Stomach smooth muscle (tissue), 2 donors: ENCODE results near the gene SYT2.

Experiments used
- H3K27ac ChIP-seq: one replicate; pipeline ENCODE4 v1.7.0; 2013; ENCODE audit warnings: mild to moderate bottlenecking, low read length, inconsistent platforms
- H3K27me3 ChIP-seq, 2 donors: one replicate each; pipeline ENCODE4 v1.7.0; 2013; ENCODE audit warnings: low read length in 2 of 2; ENCODE audit not compliant: insufficient read depth in 2 of 2, control insufficient read depth in 1 of 2
- H3K36me3 ChIP-seq, 2 donors: one replicate each; pipeline ENCODE4 v1.7.0; 2013; ENCODE audit warnings: low read length in 2 of 2; ENCODE audit not compliant: control insufficient read depth in 2 of 2, insufficient read depth in 2 of 2
- H3K4me1 ChIP-seq: one replicate; pipeline ENCODE4 v1.7.0; 2013; ENCODE audit warnings: low read length; ENCODE audit not compliant: control insufficient read depth, insufficient read depth
- H3K4me3 ChIP-seq, 2 donors: one replicate each; pipeline ENCODE4 v1.7.0; 2013; ENCODE audit warnings: low read length in 2 of 2
- H3K9ac ChIP-seq, 2 donors: one replicate each; pipeline ENCODE4 v1.7.0; 2013; ENCODE audit warnings: low read length in 2 of 2, mild to moderate bottlenecking in 1 of 2
- H3K9me3 ChIP-seq, 2 donors: one replicate each; pipeline ENCODE4 v1.7.0; 2013; ENCODE audit warnings: low read length in 2 of 2; ENCODE audit not compliant: control insufficient read depth in 2 of 2
- donor health status: healthy.
- donor health status: Pancreatic carcinoma.

The SYT2 gene

DNA sequence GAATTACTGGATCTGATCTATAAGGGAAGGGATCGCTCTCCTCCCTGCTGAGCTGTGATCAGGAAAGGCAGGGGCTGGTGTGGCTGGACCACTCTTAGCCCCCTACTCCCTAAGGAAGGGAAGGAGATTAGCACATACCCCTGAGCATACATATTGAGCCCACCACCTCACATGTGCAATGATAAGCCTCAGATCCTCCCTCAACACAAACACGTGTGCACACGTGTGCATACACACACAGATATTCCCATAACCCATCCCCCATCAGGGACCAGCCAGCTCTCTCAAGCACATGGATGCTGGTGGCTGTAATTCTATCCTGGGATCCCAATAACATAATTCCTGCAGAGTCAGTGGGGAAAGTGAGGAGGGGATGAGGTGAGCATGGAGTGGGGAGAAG, 21.2 kb downstream of the SYT2 start:
- Histone ChIP-seq H3K9ac (no peak overlapping the region), H3K36me3 (no peaks in the 10 kb centered on the region), H3K27ac (no peak overlapping the region), H3K4me1 (no peaks in the 10 kb centered on the region), H3K9me3 (no peaks in the 10 kb centered on the region), H3K27me3 (peaks cover 12 to 19% of the 10 kb centered on the region in 2 donors), H3K4me3 (no peak overlapping the region)

GRCh38 chr1:202688401-202688800, 21.9 kb downstream of the SYT2 start:
- no peak overlapping the region for H3K4me3 ChIP-seq
- no peak overlapping the region for H3K9ac ChIP-seq
- H3K27me3 ChIP-seq, result peaks cover 12 to 19% of the 10 kb centered on the region in 2 donors
- H3K36me3 ChIP-seq, result no peaks in the 10 kb centered on the region
- no peak overlapping the region for H3K27ac ChIP-seq
- no peaks in the 10 kb centered on the region for H3K4me1 ChIP-seq
- no peaks in the 10 kb centered on the region for H3K9me3 ChIP-seq

DNA sequence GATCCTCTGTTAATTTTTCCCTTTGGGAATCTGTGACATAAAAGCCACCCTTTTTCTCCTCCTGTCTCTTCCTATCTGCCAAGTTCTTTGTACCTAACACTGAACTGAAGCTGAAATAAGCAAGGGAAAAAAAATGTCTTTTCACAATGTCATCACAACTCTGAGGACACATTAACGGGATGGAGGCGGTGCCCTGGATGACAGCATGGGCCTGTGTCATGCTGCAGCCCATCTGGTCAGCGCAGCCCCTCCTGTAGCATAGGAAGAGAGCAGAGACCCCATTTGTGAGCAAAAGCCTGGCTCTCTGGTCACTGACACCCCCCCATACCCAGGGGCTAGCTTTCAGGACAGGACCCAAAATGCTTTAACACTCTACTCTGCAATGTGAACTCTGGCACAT, 22.5 kb downstream of the SYT2 start:
- no peak overlapping the region for H3K27ac ChIP-seq
- no peak overlapping the region for H3K4me3 ChIP-seq
- no peaks in the 10 kb centered on the region for H3K4me1 ChIP-seq
- H3K9ac ChIP-seq, result no peak overlapping the region
- peaks cover 12 to 22% of the 10 kb centered on the region in 2 donors for H3K27me3 ChIP-seq
- no peaks in the 10 kb centered on the region for H3K9me3 ChIP-seq
- H3K36me3 ChIP-seq, result no peaks in the 10 kb centered on the region

- Histone ChIP-seq H3K4me3 (no peak overlapping the region), H3K4me1 (no peaks in the 10 kb centered on the region), H3K9ac (no peak overlapping the region), H3K9me3 (no peaks in the 10 kb centered on the region), H3K36me3 (no peaks in the 10 kb centered on the region), H3K27me3 (peaks cover 12 to 22% of the 10 kb centered on the region in 2 donors), H3K27ac (no peak overlapping the region)
Observed at GRCh38 chr1:202687370-202687769, 22.9 kb downstream of the SYT2 start.

DNA sequence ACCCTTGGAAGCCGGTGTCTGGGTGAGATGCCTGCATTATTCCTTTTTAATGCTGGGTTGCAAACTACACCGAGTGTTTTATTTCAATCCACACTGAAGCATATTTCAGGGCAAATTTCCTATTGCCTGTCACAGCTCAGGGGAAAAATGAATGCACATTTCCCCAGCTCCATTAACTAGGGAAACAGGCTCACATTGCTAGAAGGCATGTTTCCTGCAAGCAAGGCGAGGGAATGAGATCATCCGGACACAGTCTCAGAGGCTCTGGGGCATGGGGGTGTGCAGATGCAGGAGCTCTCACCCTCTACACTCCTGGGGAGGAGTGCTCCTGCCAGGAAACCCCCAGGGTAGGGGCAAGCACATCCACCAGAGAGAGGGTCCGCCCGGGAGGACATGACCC, 24.6 kb downstream of the SYT2 start:
- Histone ChIP-seq H3K9me3 (no peaks in the 10 kb centered on the region), H3K9ac (no peak overlapping the region), H3K27ac (no peak overlapping the region), H3K4me3 (no peak overlapping the region), H3K27me3 (peaks cover 21 to 34% of the 10 kb centered on the region in 2 donors), H3K4me1 (no peaks in the 10 kb centered on the region), H3K36me3 (no peaks in the 10 kb centered on the region)

- no peaks in the 10 kb centered on the region for H3K9me3 ChIP-seq
- H3K4me1 ChIP-seq, result no peaks in the 10 kb centered on the region
- H3K27ac ChIP-seq, result no peak overlapping the region
- no peak overlapping the region for H3K9ac ChIP-seq
- H3K27me3 ChIP-seq, result peaks cover 18 to 31% of the 10 kb centered on the region in 2 donors
- H3K36me3 ChIP-seq, result no peaks in the 10 kb centered on the region
- no peak overlapping the region for H3K4me3 ChIP-seq
Observed at GRCh38 chr1:202684716-202685115, 25.5 kb downstream of the SYT2 start.

GRCh38 chr1:202683029-202683428, 27.2 kb downstream of the SYT2 start:
- Histone ChIP-seq H3K36me3 (no peaks in the 10 kb centered on the region), H3K9ac (no peak overlapping the region), H3K9me3 (no peaks in the 10 kb centered on the region), H3K27ac (no peak overlapping the region), H3K4me3 (no peak overlapping the region), H3K27me3 (peaks cover 15 to 29% of the 10 kb centered on the region in 2 donors), H3K4me1 (no peaks in the 10 kb centered on the region)

- Histone ChIP-seq H3K4me3 (no peak overlapping the region), H3K27me3 (peaks cover 15 to 27% of the 10 kb centered on the region in 2 donors), H3K4me1 (no peaks in the 10 kb centered on the region), H3K9me3 (peaks cover 0 to under 1% of the 10 kb centered on the region in 2 donors), H3K27ac (no peak overlapping the region), H3K36me3 (no peaks in the 10 kb centered on the region), H3K9ac (no peak overlapping the region)
Observed at GRCh38 chr1:202682477-202682876, 27.8 kb downstream of the SYT2 start.

DNA sequence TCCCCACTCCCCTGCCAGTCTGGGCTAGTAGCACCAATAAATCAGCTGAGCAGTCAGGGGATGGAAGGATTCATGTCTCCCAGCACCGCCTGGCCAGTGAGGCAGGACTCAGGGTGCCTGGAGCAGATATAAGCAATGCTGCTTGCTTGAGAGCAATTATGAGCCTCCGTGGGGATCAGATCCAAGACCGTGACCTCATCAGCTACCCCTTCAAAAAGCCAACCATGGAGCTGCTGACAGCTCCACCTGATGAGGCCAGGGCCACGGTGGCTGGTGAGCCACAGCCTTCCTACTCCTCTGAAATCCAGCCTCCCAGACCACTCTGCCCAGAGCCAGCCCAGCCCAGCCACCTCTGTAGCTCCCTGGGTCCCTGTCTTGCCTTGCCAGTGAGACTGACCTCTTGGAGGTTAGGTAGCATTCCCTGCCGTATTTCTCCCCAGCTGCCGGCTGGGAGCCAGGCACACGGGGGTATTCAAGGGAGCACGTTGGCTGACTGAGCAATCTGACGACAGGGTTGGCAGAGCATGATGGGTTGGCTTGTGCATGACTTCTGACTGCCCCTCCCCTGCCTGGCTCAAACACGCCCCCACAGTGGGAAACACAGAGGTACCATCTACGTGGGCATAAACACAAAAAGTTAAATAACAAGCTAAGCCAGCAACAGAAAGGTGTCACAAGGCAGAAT, 28.4 kb downstream of the SYT2 start:
- Histone ChIP-seq H3K27me3 (peaks cover 13 to 27% of the 10 kb centered on the region in 2 donors), H3K27ac (no peak overlapping the region), H3K4me3 (no peak overlapping the region), H3K36me3 (no peaks in the 10 kb centered on the region), H3K4me1 (no peaks in the 10 kb centered on the region), H3K9me3 (peaks cover 0 to 5% of the 10 kb centered on the region in 2 donors), H3K9ac (no peak overlapping the region)

DNA sequence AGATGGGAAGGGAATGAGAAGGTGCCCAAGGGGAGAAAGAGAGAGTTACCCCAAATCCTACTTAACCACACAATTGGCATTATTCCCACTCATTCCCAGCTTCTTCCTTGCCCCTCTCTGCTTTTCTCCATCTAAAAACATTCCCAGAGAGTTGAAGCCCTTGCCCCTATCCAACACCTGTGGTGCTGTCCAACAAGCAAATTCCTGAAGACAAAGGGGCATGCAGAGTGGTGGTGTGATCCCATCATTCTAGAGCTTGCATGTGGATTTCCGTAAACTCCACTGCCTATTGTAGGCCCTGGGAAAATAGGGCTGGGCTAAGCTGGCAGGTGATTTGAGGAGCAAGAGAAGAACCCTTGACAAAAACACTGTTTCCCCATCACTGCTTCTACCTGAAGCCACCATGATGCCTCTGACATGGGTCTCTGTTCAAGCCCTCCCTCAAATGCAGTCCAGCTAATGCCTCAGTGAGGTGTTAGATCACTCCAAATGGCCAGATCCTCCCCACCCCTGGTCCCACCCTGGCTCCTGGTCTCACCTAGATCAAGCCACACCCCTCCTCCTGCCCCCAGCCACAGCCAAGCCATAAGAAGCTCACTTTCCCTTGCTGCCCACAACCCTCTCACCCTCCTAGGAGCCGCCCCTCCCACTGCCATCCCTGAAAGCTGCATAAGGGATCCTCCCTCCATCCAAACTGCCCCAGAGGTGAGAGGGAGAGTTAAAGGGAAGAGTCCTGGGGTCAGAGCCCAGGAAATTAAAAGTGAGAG, 29.5 kb downstream of the SYT2 start:
- Histone ChIP-seq H3K27ac (no peak overlapping the region), H3K27me3 (peaks cover 12 to 20% of the 10 kb centered on the region in 2 donors), H3K9ac (no peak overlapping the region), H3K36me3 (no peaks in the 10 kb centered on the region), H3K4me1 (no peaks in the 10 kb centered on the region), H3K9me3 (peaks cover 0 to 5% of the 10 kb centered on the region in 2 donors), H3K4me3 (no peak overlapping the region)
